Panc1 (cell line): ENCODE measurements around the gene CDC6.

Experiments used
- POLR2AphosphoS5 ChIP-seq: IDR thresholded peaks from 2 replicates; pipeline ENCODE4 v1.6.1; 2012; ENCODE audit warnings: mild to moderate bottlenecking, low read depth, low read length, moderate library complexity
- TCF7L2 ChIP-seq: IDR thresholded peaks from 2 replicates; pipeline ENCODE4 v1.6.1; 2011; ENCODE audit warnings: mild to moderate bottlenecking, low read depth, low read length, inconsistent platforms
- TF ChIP-seq, protein P1 (sequence below): fragments of 450-650 bp; IDR thresholded peaks from 2 replicates; pipeline ENCODE4 v1.5.1; 2017; ENCODE audit warnings: mild to moderate bottlenecking

- TF ChIP-seq, protein P1, sequence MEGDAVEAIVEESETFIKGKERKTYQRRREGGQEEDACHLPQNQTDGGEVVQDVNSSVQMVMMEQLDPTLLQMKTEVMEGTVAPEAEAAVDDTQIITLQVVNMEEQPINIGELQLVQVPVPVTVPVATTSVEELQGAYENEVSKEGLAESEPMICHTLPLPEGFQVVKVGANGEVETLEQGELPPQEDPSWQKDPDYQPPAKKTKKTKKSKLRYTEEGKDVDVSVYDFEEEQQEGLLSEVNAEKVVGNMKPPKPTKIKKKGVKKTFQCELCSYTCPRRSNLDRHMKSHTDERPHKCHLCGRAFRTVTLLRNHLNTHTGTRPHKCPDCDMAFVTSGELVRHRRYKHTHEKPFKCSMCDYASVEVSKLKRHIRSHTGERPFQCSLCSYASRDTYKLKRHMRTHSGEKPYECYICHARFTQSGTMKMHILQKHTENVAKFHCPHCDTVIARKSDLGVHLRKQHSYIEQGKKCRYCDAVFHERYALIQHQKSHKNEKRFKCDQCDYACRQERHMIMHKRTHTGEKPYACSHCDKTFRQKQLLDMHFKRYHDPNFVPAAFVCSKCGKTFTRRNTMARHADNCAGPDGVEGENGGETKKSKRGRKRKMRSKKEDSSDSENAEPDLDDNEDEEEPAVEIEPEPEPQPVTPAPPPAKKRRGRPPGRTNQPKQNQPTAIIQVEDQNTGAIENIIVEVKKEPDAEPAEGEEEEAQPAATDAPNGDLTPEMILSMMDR = no peak
- TF ChIP-seq TCF7L2 (no peak), POLR2AphosphoS5 (no peak)
These were observed 19.5 kb upstream of the CDC6 start for GRCh38 chr17:40268141-40268712.
